ENCODE measurements around the gene TTC28.

DNA sequence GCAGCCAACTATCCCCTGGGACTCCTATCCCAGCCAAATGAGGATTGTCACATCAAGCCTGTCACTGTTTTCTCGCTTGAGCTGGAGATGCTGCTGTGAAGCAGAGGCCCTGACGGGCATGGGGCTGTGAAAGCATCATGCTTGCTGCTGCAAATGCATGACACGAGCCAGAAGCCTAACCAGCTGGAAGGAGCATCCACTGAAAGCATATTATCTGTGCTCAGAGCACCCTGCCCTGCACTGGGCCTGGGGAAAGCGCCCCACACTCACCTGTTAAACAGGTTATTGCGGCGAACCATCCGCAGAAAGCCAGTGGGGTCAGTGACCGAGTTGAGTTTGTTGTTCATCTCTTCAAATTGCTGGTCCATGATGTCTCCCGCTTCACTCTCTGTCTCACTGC, 649.7 kb downstream of the TTC28 start:
- no peak for TF ChIP-seq POLR2AphosphoS5 (IDR thresholded peaks at IDR 0.05; ENCODE audit: insufficient read depth, low read depth, low read length)
- TF ChIP-seq EZH2 (IDR thresholded peaks at IDR 0.05; ENCODE audit: borderline replicate concordance, low read depth, low read length, severe bottlenecking) = no peak

Measured in endothelial cell of umbilical vein (primary cell).